MM.1S (cell line): ENCODE measurements around the gene CAST.

Experiments used
- DNase-seq: peaks from one replicate; pipeline ENCODE4 v3.0.0-alpha.2; 2015
- H2AFZ ChIP-seq: fragments of 300-600 bp; sonication (generic); 2 replicates; pipeline ENCODE4 v1.6.0; 2016; ENCODE audit warnings: antibody characterized with exemption, low read length
- H3F3A ChIP-seq: fragments of 300-600 bp; sonication (generic); 2 replicates; pipeline ENCODE4 v1.6.1; 2016; ENCODE audit warnings: mild to moderate bottlenecking, antibody characterized with exemption, low read length, moderate library complexity, mixed read lengths; ENCODE audit not compliant: insufficient read depth
- H3K27ac ChIP-seq: fragments of 300-600 bp; sonication (generic); 2 replicates; pipeline ENCODE4 v1.5.1; 2016; ENCODE audit warnings: mild to moderate bottlenecking, low read length
- H3K27me3 ChIP-seq: fragments of 300-600 bp; sonication (generic); replicated peaks from 2 replicates; pipeline ENCODE4 v1.6.0; 2016; ENCODE audit warnings: low read length; ENCODE audit not compliant: insufficient read depth
- H3K36me3 ChIP-seq: fragments of 300-600 bp; sonication (generic); replicated peaks from 2 replicates; pipeline ENCODE4 v1.6.1; 2016; ENCODE audit warnings: mild to moderate bottlenecking, low read length, mixed read lengths; ENCODE audit not compliant: insufficient read depth
- H3K4me1 ChIP-seq: fragments of 300-600 bp; sonication (generic); 2 replicates; pipeline ENCODE4 v1.6.1; 2016; ENCODE audit warnings: low read length, mixed read lengths
- H3K4me2 ChIP-seq: fragments of 300-600 bp; sonication (generic); 2 replicates; pipeline ENCODE4 v1.6.0; 2016; ENCODE audit warnings: low read depth, low read length
- H3K4me3 ChIP-seq: fragments of 300-600 bp; sonication (generic); 2 replicates; pipeline ENCODE4 v1.5.1; 2016; ENCODE audit warnings: low read length, mixed read lengths
- H3K79me2 ChIP-seq: fragments of 300-600 bp; sonication (generic); 2 replicates; pipeline ENCODE4 v1.6.1; 2016; ENCODE audit warnings: mixed run types, low read length, mixed read lengths
- H3K9ac ChIP-seq: fragments of 300-600 bp; sonication (generic); 2 replicates; pipeline ENCODE4 v1.6.1; 2016; ENCODE audit warnings: low read length, mixed read lengths
- H3K9me2 ChIP-seq: fragments of 300-600 bp; sonication (generic); replicated peaks from 2 replicates; pipeline ENCODE4 v1.6.1; 2016; ENCODE audit warnings: mild to moderate bottlenecking, low read length, mixed read lengths; ENCODE audit not compliant: insufficient read depth
- H3K9me3 ChIP-seq: fragments of 300-600 bp; sonication (generic); replicated peaks from 2 replicates; pipeline ENCODE4 v1.6.1; 2016; ENCODE audit warnings: mild to moderate bottlenecking, low read length, mixed read lengths; ENCODE audit not compliant: insufficient read depth
- H4K20me1 ChIP-seq: fragments of 300-600 bp; sonication (generic); 2 replicates; pipeline ENCODE4 v1.6.1; 2016; ENCODE audit warnings: mild to moderate bottlenecking, low read length, moderate library complexity, mixed read lengths; ENCODE audit not compliant: insufficient read depth
- EZH2 ChIP-seq: fragments of 300-600 bp; sonication (generic); optimal IDR thresholded peaks from 2 replicates; pipeline ENCODE3; 2017; ENCODE audit warnings: low read depth, mild to moderate bottlenecking, antibody characterized with exemption, low read length, mixed read lengths
- EZH2phosphoT487 ChIP-seq: fragments of 300-600 bp; sonication (generic); IDR thresholded peaks from 2 replicates; pipeline ENCODE4 v1.6.1; 2018; ENCODE audit warnings: antibody characterized with exemption, low read length
- TF ChIP-seq, protein P1 (sequence below): fragments of 300-600 bp; sonication (generic); IDR thresholded peaks from 2 replicates; pipeline ENCODE4 v1.5.1; 2016; ENCODE audit warnings: antibody characterized with exemption, low read length, mixed read lengths

The CAST gene

DNA sequence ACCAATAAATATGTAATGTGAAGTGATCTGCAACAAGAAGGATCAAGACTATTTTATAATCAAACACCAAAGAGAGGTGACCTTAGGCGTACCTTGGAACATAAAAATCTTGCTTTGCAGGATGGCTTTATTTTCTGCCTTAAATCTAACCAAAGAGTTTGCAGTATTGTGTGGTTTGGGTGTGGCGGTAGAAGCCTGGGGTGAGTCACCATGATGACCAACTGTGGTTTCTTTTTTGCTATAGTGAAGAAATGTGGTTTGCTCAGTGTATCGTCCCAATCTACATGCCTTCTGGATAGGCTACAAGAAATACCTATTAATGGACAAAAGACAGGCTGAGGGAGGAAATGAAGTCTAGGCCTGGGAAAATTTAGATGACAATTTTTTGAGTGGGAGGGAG lies 5.1 kb upstream of the CAST start:
- Histone ChIP-seq H3K27me3 (peaks cover 55% of the 10 kb centered on the region), H4K20me1 (no peaks in the 10 kb centered on the region), H3K4me2 (peak overlapping the region; percentile 53), H3K27ac (no peak overlapping the region), H3K4me3 (no peak overlapping the region), H3F3A (peaks cover 42% of the 10 kb centered on the region), H3K9me2 (no peaks in the 10 kb centered on the region), H3K9me3 (no peaks in the 10 kb centered on the region), H2AFZ (no peak overlapping the region), H3K79me2 (no peaks in the 10 kb centered on the region), H3K36me3 (no peaks in the 10 kb centered on the region), H3K9ac (no peak overlapping the region), H3K4me1 (peaks cover 25% of the 10 kb centered on the region)
- TF ChIP-seq EZH2phosphoT487 (no peak), EZH2 (no peak)
- TF ChIP-seq, protein P1, sequence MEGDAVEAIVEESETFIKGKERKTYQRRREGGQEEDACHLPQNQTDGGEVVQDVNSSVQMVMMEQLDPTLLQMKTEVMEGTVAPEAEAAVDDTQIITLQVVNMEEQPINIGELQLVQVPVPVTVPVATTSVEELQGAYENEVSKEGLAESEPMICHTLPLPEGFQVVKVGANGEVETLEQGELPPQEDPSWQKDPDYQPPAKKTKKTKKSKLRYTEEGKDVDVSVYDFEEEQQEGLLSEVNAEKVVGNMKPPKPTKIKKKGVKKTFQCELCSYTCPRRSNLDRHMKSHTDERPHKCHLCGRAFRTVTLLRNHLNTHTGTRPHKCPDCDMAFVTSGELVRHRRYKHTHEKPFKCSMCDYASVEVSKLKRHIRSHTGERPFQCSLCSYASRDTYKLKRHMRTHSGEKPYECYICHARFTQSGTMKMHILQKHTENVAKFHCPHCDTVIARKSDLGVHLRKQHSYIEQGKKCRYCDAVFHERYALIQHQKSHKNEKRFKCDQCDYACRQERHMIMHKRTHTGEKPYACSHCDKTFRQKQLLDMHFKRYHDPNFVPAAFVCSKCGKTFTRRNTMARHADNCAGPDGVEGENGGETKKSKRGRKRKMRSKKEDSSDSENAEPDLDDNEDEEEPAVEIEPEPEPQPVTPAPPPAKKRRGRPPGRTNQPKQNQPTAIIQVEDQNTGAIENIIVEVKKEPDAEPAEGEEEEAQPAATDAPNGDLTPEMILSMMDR = no peak
- DNase-seq = peak; percentile 81

DNA sequence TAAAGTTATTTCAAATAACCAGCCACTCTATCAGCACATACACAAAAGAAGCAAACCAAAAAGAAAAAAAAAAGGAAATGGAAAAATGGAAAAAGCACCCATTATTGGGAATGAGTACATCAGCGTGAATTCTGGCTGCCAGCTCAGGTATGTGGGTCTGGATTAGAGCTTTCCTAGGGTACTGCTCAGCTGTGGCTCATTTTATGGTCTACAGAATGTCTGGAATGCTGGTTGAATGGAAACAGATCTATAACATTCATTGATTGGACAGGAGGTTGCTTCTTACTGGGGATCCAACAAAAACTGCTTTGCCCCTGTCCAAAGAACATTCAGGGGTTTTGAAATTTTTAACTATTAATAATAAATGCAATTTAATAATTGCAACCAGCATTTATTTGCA lies 3.9 kb upstream of the CAST start:
- TF ChIP-seq EZH2 (no peak), EZH2phosphoT487 (no peak)
- TF ChIP-seq, protein P1 = no peak
- Histone ChIP-seq H2AFZ (no peak overlapping the region), H4K20me1 (no peaks in the 10 kb centered on the region), H3K9me2 (no peaks in the 10 kb centered on the region), H3K9ac (no peak overlapping the region), H3K27me3 (peaks cover 43% of the 10 kb centered on the region), H3K36me3 (no peaks in the 10 kb centered on the region), H3K9me3 (no peaks in the 10 kb centered on the region), H3K4me3 (no peak overlapping the region), H3F3A (peaks cover 43% of the 10 kb centered on the region), H3K79me2 (peaks cover 8% of the 10 kb centered on the region), H3K4me2 (no peak overlapping the region), H3K4me1 (peaks cover 28% of the 10 kb centered on the region), H3K27ac (no peak overlapping the region)
- no peak for DNase-seq

DNA sequence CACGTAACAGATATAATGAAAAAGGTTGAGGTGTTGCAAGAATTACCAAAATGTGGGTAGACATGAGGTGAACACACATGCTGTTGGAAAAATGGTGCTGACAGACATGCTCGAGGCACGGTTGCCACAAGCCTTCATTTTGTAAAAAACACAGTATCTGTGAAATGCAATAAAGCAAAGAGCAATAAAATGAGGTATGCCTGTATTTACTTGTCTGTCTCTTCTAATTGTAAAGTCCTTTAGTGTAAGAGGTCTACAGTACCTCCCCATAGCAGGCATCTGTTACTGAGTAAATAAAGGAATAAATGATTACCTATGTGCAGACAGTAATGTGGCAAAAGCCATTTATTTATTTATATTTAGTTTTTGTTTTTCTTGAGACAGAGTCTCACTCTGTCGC lies 3.0 kb upstream of the CAST start:
- H3K36me3 ChIP-seq = no peaks in the 10 kb centered on the region
- no peak overlapping the region for H3K4me2 ChIP-seq
- H3K79me2 ChIP-seq = peaks cover 17% of the 10 kb centered on the region
- no peak overlapping the region for H3K4me3 ChIP-seq
- peaks cover 37% of the 10 kb centered on the region for H3F3A ChIP-seq
- DNase-seq = no peak
- H3K9me2 ChIP-seq = no peaks in the 10 kb centered on the region
- no peak overlapping the region for H2AFZ ChIP-seq
- H3K4me1 ChIP-seq = peaks cover 31% of the 10 kb centered on the region
- TF ChIP-seq EZH2phosphoT487 (no peak), EZH2 (no peak)
- TF ChIP-seq, protein P1 = no peak
- H3K27me3 ChIP-seq = peaks cover 37% of the 10 kb centered on the region
- H3K9me3 ChIP-seq = no peaks in the 10 kb centered on the region
- no peak overlapping the region for H3K9ac ChIP-seq
- H3K27ac ChIP-seq = no peak overlapping the region
- no peaks in the 10 kb centered on the region for H4K20me1 ChIP-seq
